ENCODE measurements around the gene MAPK4. TPM values are rescaled to one million over a fixed set of nuclear protein-coding genes. Genes with fewer than 3 reads are reported as not detected.

MAPK4 gene
- total RNA-seq, 1 experiment from 2014 or later = 0.21 TPM

- BruUV-seq (replicated peaks) = no TSS peak
- intact Hi-C loops (cut with micrococcal nuclease) = no loop called here
- peaks cover 6% of the 10 kb centered on the region for H3K4me1 Mint-ChIP-seq (ENCODE audit: insufficient read depth, unreplicated experiment)
- H3K9me3 Mint-ChIP-seq (ENCODE audit: unreplicated experiment) = no peaks in the 10 kb centered on the region
- H3K27me3 Mint-ChIP-seq (ENCODE audit: insufficient read depth, unreplicated experiment) = no peaks in the 10 kb centered on the region
- H3K4me3 Mint-ChIP-seq (ENCODE audit: unreplicated experiment) = no peak overlapping the region
- ChIA-PET CTCF (interaction anchor here (0.5 to 0.6 kb wide), 2 partner anchors 238 to 294 kb away, joined by 3 read pairs; no protein-coding TSS in a partner anchor), POLR2A (no interaction called here)
- no peak overlapping the region for H3K27ac Mint-ChIP-seq (ENCODE audit: low read depth, unreplicated experiment)
- TF ChIP-seq CTCF (IDR thresholded peaks at IDR 0.05; ENCODE audit: unreplicated experiment) = no peak
- no peak for DNase-seq (ENCODE audit: unreplicated experiment)
- no peaks in the 10 kb centered on the region for H3K36me3 Mint-ChIP-seq (ENCODE audit: insufficient read depth, unreplicated experiment)
Measured at GRCh38 chr18:50619861-50620275, 60.0 kb downstream of the MAPK4 start.

GRCh38 chr18:50620319-50620718 is 60.4 kb downstream of the MAPK4 start:
- TF ChIP-seq CTCF (IDR thresholded peaks at IDR 0.05; ENCODE audit: unreplicated experiment) = no peak
- Mint-ChIP-seq H3K36me3 (ENCODE audit: insufficient read depth, unreplicated experiment) (no peaks in the 10 kb centered on the region), H3K9me3 (ENCODE audit: unreplicated experiment) (no peaks in the 10 kb centered on the region), H3K27ac (ENCODE audit: low read depth, unreplicated experiment) (no peak overlapping the region), H3K4me3 (ENCODE audit: unreplicated experiment) (no peak overlapping the region), H3K4me1 (ENCODE audit: insufficient read depth, unreplicated experiment) (peaks cover 1% of the 10 kb centered on the region), H3K27me3 (ENCODE audit: insufficient read depth, unreplicated experiment) (no peaks in the 10 kb centered on the region)
- POLR2A ChIA-PET = no interaction called here
- intact Hi-C loops (cut with micrococcal nuclease) = no loop called here
- no TSS peak for BruUV-seq (replicated peaks)
- no peak for DNase-seq (ENCODE audit: unreplicated experiment)
- CTCF ChIA-PET = interaction anchor here (0.5 kb wide), 1 partner anchor 237 kb away, joined by 3 read pairs; no protein-coding TSS in a partner anchor

GRCh38 chr18:50621366-50621765 is 61.5 kb downstream of the MAPK4 start:
- no peak for TF ChIP-seq CTCF (IDR thresholded peaks at IDR 0.05; ENCODE audit: unreplicated experiment)
- H3K4me3 Mint-ChIP-seq (ENCODE audit: unreplicated experiment) = no peak overlapping the region
- no peak for DNase-seq (ENCODE audit: unreplicated experiment)
- intact Hi-C loops (cut with micrococcal nuclease) = no loop called here
- H3K27ac Mint-ChIP-seq (ENCODE audit: low read depth, unreplicated experiment) = no peak overlapping the region
- POLR2A ChIA-PET = interaction anchor here (0.6 kb wide), 1 partner anchor 110 kb away, joined by 6 read pairs; no protein-coding TSS in a partner anchor
- CTCF ChIA-PET = no interaction called here
- BruUV-seq (replicated peaks) = no TSS peak
- H3K9me3 Mint-ChIP-seq (ENCODE audit: unreplicated experiment) = no peaks in the 10 kb centered on the region
- H3K27me3 Mint-ChIP-seq (ENCODE audit: insufficient read depth, unreplicated experiment) = no peaks in the 10 kb centered on the region
- H3K36me3 Mint-ChIP-seq (ENCODE audit: insufficient read depth, unreplicated experiment) = no peaks in the 10 kb centered on the region
- H3K4me1 Mint-ChIP-seq (ENCODE audit: insufficient read depth, unreplicated experiment) = no peaks in the 10 kb centered on the region

GRCh38 chr18:50622320-50622719 is 62.4 kb downstream of the MAPK4 start:
- no peak overlapping the region for H3K27ac Mint-ChIP-seq (ENCODE audit: low read depth, unreplicated experiment)
- DNase-seq (ENCODE audit: unreplicated experiment) = no peak
- H3K36me3 Mint-ChIP-seq (ENCODE audit: insufficient read depth, unreplicated experiment) = no peaks in the 10 kb centered on the region
- H3K27me3 Mint-ChIP-seq (ENCODE audit: insufficient read depth, unreplicated experiment) = no peaks in the 10 kb centered on the region
- intact Hi-C loops (cut with micrococcal nuclease) = no loop called here
- no peak overlapping the region for H3K4me3 Mint-ChIP-seq (ENCODE audit: unreplicated experiment)
- TF ChIP-seq CTCF (IDR thresholded peaks at IDR 0.05; ENCODE audit: unreplicated experiment) = no peak
- ChIA-PET POLR2A (no interaction called here), CTCF (no interaction called here)
- H3K9me3 Mint-ChIP-seq (ENCODE audit: unreplicated experiment) = no peaks in the 10 kb centered on the region
- BruUV-seq (replicated peaks) = no TSS peak
- no peaks in the 10 kb centered on the region for H3K4me1 Mint-ChIP-seq (ENCODE audit: insufficient read depth, unreplicated experiment)
